ENCODE data around the gene HARBI1.
A peak's percentile ranks its signal among the peaks of the same experiment; 100 is the strongest.

The HARBI1 gene

GRCh38 chr11:46617134-46617971, at the start of gene HARBI1, which contains the start of gene ATG13:
TSS of gene HARBI1 (minus strand) at chr11:46617227. CDS start at chr11:46616237, 990 bp downstream.
TSS of gene ATG13 (plus strand) at chr11:46617553. CDS start at chr11:46644292, 26,739 bp downstream.
- peak; percentile 94 for DNase-seq

- no peak for DNase-seq
Measured at GRCh38 chr11:46666516-46666915, 49.5 kb upstream of the HARBI1 start.

GRCh38 chr11:46665356-46665755, 48.3 kb upstream of the HARBI1 start:
- no peak for DNase-seq

GRCh38 chr11:46664612-46665011, 47.6 kb upstream of the HARBI1 start:
- no peak for DNase-seq

DNA sequence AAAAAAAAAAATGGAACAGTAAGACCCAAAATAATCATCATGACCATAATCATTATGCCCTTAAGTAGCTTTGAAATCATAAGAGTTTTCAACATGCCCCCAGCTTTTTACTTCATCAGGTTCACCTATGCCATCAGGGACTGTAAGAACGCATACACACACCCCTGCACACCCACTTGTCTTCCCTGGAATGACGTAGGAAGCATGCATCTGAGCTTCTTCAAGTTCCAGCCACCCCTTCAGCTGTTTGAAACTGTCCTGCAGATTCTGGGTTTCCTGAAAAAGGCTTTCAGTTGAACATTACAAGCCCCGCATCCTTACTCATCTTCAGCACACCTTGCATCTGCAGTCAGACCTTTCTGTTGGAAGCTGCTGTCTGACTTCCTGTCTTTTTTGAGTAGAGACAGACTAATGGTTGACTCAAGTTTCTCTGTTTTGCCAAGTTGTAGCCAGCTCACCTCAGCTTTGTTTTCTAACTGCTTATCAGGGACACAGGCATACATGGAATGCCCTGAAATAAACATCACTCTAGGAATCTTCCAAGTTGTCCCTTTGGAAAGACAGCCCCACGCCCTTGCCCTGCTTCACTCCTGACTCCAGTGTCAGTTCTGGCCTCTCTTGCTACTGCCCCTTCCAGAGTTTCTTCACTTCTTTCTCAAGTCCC, 46.4 kb upstream of the HARBI1 start:
- DNase-seq: no peak

DNA sequence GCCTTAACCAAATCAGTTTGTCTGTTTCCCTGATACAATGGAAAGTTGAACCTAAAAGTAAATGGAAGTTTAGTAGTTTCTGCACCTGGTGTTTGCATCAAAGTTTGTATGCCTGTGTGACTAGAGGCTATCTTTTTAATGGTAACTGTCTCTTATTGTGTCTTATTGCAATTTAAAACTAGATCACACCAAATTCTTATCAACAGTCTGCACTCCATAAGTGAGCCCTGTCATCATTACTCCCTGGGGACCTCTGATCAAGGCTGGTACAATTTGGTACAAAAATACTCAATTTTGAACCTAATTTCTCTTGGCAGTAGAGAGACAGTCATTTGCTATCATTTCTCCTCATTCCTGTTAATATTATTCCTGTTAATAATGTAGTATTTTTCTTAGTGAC, 45.3 kb upstream of the HARBI1 start:
- no peak for DNase-seq

GRCh38 chr11:46661836-46662235, 44.8 kb upstream of the HARBI1 start:
- DNase-seq: no peak

DNA sequence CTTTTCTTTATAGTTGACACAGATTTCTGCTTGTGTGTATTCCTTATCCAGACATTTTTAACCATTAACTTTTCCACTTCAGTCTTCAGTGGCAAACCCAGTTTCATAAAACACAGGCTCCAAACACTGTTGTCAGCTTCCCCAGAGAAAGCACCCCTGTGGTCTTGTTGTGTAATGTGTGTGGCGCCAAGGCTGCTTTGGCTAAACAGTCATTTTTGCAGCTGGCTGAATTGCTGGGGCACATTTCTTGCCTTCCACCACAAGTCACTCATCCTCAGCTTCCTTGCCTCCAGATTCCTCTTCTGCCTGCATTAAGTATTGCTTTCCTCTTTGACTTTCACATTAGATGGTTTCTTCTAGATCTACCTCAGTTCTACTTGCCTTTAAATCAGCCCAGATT, 42.9 kb upstream of the HARBI1 start:
- DNase-seq: no peak

GRCh38 chr11:46658259-46658658, 41.2 kb upstream of the HARBI1 start:
- DNase-seq: no peak

- no peak for DNase-seq
Measured at GRCh38 chr11:46657186-46657585, 40.2 kb upstream of the HARBI1 start.

- no peak for DNase-seq
Measured at GRCh38 chr11:46655631-46656030, 38.6 kb upstream of the HARBI1 start.

DNA sequence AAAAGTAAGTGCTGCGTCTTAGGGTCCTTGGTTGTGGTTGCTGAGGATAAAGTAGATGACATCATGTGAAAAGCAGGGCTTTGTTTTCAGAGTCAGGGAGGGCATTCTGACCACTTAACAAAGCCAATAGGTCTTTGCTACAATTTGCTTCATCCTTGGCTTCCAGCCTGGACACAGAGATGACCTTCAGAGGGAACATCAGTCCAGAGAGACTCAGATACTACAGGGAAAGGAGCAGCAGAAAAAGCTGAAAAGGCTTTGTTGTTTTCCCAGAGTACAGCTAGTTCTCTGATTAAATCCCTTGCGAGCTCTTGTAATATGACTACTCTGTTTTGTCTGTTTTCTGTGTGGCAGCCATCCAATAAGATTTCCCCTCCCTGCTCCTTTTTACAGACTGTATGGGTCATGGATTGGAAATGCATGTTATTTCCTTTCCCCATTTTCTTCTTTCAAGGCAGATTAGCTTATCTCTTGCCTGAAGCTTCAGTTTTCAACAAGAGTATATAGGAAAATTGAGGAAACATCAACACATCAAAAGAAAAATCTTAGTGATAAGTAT, 32.2 kb upstream of the HARBI1 start:
- DNase-seq: no peak

DNA sequence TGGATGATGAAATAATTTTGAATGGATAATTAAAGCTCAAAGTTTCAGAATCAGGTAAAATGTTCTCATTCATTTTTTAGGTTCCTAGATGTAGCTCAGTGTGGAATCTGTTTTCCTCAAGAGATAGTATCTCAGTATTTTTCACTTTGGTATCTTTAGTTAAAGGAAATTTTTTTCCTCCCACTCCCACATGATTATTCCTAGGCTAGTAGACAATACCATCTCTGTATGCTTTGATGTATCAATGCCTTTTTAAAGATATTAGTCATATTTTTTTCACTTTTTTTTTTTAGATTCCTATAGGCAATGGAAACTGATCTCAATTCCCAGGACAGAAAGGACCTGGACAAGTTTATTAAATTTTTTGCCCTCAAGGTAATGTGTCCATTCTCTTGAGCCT, 27.0 kb upstream of the HARBI1 start:
- no peak for DNase-seq

DNA sequence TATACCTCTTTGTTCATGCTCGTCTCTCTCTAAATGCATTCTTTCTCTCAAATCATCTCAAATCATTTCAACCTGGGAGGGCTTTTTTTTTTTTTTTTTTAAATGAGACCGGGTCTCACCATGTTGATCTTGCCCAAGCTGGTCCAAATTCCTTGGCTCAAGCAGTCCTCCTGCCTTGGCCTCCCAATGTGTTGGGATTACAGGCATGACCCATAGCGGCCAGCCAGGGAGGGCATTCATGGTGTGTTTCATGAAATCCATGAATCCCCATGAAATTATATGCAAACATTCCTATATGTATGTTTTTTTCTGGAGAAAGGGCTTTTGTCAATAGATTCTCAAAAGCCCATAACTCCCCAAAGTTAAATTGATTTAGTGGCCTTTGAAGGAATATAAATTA, 26.5 kb upstream of the HARBI1 start:
- DNase-seq: no peak

DNA sequence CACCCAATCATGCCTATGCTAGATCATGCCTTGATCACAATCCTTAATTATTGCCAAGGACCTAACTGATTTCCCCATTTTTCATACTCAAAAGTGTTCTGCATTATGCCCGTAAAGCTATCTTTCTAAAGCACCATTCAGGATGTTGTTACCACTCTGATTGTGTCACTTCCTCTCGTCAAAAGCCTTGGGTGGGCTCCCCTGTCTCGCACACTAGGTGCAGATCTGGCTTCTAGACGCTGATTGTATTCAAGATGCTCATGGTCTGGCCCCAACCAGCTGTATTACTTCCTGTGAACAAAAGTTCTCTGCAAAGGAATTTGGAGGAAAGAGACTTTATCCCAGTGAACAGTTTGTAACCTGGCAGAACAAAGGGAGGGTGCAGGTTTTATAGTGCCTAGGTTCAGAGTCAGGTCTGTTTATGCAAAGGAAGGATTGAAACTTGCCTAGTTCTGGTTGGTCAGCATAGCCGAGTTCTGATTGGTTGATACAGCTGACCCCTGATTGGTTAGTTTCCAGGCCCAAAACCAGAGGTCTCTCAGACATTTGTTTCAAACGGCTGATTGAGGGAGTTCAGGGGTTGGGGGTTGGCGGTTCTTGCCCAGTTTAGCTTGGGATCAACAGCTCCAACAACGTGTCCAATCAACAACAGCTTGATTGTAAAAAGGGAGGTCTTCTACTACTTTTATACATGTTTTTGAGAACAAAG, 25.8 kb upstream of the HARBI1 start:
- no peak for DNase-seq

DNA sequence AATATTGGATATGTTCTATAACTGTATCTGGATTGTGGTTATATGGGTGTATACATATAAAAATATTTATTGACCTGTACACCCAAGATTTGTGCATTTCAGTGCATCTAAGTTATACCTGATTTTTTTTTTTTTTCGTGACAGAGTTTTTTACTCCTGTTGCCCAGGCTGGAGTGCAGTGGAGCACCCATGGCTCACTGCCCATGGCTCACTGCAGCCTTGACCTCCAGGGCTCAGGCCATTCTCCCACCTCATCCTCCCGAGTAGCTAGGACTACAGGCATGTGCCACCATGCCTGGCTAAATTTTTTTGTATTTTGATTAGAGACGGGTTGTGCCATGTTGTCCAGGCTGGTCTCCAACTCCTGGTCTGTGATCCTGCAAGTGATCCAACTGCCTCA, 24.6 kb upstream of the HARBI1 start:
- DNase-seq: no peak

DNA sequence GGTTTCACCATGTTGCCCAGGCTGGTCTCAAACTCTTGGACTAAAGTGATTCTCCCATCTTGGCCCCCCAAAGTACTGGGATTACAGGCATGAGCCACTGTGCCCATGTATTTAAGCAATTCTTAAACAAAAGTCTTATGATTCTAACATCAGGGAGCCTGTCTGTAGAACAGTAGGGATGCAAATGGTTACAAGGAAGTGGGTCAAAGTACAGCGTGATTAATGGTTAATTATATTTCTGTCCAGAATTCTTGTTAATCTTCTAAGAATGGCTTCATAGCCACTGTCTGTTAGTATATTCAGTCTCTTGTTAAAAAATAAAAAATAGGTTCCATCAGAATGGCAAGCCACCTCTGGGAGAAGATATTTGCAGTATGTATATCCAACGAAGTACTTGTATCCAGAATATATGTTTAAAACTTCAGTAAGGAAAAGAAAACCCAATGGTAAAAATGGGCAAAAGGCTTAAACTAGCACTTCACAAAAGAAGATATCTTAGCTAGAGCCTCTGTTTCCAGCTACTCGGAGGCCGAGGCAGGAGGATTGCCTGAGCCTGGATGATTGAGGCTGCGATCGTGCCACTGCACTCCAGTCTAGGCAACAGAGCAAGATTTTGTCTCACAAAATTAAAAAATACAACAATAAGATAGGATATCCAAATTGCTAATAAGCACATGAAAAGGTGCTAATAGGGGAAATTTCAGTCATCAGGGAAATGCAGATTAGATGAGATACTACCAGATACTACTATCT, 23.2 kb upstream of the HARBI1 start:
- DNase-seq: no peak

- no peak for DNase-seq
Measured at GRCh38 chr11:46639197-46639839, 22.3 kb upstream of the HARBI1 start.

DNA sequence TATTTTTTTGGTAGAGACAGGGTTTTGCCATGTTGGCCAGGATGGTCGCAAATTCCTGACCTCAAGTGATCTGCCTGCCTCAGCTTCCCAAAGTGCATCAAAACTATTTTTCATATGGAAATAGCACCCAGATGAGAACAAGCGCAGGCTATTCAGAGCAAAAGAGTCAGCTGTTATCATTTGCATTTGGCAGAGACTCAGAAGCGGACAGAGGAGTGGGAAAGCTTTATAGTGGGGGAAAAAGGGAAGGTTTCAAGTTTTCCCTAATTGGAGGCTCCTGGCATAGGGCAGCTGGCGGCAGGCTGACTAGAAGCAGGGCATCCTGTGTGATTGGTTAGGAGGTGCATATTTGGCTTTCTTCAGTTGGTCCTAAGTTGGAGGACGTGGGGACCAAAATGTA, 20.5 kb upstream of the HARBI1 start:
- no peak for DNase-seq

DNA sequence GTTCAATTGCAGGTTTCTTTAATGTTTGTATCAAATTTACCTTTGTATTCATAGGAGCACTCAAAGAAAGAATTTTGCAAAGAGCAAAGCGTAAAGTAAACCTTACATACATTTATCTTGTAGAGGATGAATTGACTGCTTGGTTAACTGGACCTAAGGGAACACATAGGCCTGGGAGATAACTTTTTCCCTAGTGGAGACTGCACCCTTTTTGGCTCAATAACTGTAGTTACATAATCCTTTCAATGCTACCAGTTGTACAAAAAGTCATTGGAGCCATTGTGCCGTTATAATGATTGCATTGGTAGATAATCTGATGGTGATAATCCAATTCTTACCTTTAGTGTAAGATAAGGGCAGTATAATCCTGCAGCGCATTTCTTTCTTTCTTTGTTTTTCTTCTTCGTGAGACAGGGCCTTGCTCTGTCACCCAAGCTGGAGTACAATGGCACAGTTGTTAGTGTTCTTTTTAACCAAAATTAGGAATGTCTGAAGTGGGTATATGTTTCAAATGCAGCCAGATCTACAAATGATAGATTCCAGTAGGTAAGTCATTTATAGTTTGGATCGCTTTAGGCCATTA, 18.6 kb upstream of the HARBI1 start:
- DNase-seq: no peak
